HG02973 (cell line): ENCODE data around the gene GLRA3.

Experiments
- ATAC-seq: cut with Tn5 transposase; IDR thresholded peaks from one replicate; pipeline ENCODE4 v1.9.1; 2021; ENCODE audit warnings: moderate library complexity; ENCODE audit not compliant: unreplicated experiment

The GLRA3 gene

GRCh38 chr4:174604198-174604597 lies 224.8 kb downstream of the GLRA3 start:
- no peak for ATAC-seq

- no peak for ATAC-seq
These were observed 228.7 kb downstream of the GLRA3 start for GRCh38 chr4:174600391-174600790.

- ATAC-seq, result no peak
These were observed 230.2 kb downstream of the GLRA3 start for GRCh38 chr4:174598800-174599199.

- no peak for ATAC-seq
These were observed 232.5 kb downstream of the GLRA3 start for GRCh38 chr4:174596513-174596912.

- no peak for ATAC-seq
These were observed 233.7 kb downstream of the GLRA3 start for GRCh38 chr4:174595141-174595929.

GRCh38 chr4:174593701-174594100 lies 235.3 kb downstream of the GLRA3 start:
- no peak for ATAC-seq

- ATAC-seq, result no peak
These were observed 236.1 kb downstream of the GLRA3 start for GRCh38 chr4:174592985-174593335.

GRCh38 chr4:174592256-174592984 lies 236.6 kb downstream of the GLRA3 start:
- ATAC-seq, result no peak

GRCh38 chr4:174591243-174592021 lies 237.6 kb downstream of the GLRA3 start:
- ATAC-seq, result peak; percentile 97

- ATAC-seq, result no peak
These were observed 238.7 kb downstream of the GLRA3 start for GRCh38 chr4:174590336-174590735.
